Measurements from ENCODE around the gene ZCCHC7.
"Not testable (repeated sequence)": the region's sequence is repeated elsewhere in the genome, so short reads cannot be mapped to it uniquely, and the experiment has no call there.

The ZCCHC7 gene

GRCh38 chr9:37121881-37122280 lies 1.5 kb downstream of the ZCCHC7 start:
- no peak for DNase-seq

GRCh38 chr9:37126214-37126788 lies 5.9 kb downstream of the ZCCHC7 start:
- DNase-seq: no peak

- DNase-seq: no peak
Observed at GRCh38 chr9:37127018-37127417, 6.6 kb downstream of the ZCCHC7 start.

GRCh38 chr9:37128051-37128450 lies 7.7 kb downstream of the ZCCHC7 start:
- no peak for DNase-seq

GRCh38 chr9:37134166-37134565 lies 13.8 kb downstream of the ZCCHC7 start:
- no peak for DNase-seq

- no peak for DNase-seq
Observed at GRCh38 chr9:37141015-37141414, 20.6 kb downstream of the ZCCHC7 start.

DNA sequence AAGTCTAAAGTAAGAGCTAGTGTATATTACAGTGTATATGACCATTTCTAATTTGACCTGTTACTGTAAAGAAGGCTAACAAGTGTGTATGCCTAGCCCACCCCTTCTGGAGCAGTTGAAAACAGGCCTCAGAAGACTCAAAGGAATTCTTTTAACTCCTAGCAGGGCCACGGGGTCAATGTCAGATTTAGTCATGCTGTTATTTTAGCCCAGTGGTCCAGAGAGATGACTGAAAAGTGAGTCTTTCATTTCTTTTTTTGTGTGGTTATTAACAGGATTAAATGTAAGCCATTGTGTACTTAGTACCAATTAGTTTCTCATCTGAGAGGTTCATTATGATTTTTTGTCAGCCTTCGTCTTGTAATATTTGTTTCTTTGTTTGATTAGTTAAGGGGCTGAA lies 24.4 kb downstream of the ZCCHC7 start:
- no peak for DNase-seq

- no peak for DNase-seq
Observed at GRCh38 chr9:37146410-37146809, 26.0 kb downstream of the ZCCHC7 start.

DNA sequence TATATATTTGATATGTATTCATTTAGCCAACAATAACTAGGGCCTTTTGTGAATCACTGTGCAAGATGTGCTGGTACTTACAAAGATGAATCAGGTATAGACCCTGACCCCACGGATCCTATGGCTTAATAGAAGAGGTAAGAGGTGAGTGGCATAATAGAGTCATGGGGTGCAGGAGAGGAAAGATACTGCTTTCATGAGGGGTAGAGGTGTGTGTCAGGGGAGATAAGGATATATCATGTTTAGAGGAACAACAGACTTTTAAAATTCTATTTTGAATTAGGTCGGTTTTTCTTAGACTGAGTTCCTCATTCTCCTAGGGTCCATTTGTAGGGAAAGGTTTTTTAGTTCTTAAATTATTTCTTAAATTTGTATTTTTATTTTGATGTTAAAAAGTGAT lies 27.8 kb downstream of the ZCCHC7 start:
- no peak for DNase-seq

- DNase-seq: no peak
Observed at GRCh38 chr9:37149666-37150308, 29.4 kb downstream of the ZCCHC7 start.

DNA sequence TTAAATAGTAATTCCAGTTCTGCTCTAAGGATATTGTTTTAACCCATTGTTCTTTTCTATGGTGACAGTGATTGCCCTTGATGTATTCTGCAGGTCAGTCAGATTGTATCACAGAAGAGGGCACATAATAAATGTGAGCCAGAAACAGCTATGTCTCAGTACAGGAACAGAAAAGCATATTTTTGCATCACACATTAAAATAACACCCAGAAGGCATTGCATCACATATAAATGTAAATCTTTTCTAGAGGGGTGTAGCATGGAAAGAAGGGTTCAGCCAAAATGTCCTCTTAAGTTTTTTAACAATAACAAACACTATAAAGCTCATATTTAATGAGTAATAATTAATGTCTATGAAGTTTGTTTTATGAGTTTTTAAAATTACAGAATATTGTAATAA lies 30.0 kb downstream of the ZCCHC7 start:
- no peak for DNase-seq

DNA sequence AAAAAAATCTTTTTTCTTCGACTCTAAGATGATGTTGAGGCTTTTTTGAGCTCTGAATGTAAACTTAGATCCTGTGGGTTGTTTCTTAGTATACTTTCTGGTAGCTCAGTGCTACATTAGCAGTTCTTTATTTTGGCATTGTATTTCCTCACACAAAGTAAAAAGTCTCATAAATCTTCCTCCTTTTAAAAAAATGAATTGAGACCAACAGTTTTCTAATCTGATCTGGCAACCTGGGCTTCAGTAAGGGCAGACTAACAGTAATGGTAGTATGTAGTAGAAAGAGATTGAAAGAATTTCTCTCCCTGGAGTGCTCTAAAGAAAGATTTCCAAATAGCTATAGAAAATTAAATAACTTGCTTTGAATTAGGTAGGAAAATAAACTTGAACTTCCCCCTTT lies 31.4 kb downstream of the ZCCHC7 start:
- DNase-seq: no peak

- no peak for DNase-seq
Observed at GRCh38 chr9:37152365-37152764, 32.0 kb downstream of the ZCCHC7 start.

DNA sequence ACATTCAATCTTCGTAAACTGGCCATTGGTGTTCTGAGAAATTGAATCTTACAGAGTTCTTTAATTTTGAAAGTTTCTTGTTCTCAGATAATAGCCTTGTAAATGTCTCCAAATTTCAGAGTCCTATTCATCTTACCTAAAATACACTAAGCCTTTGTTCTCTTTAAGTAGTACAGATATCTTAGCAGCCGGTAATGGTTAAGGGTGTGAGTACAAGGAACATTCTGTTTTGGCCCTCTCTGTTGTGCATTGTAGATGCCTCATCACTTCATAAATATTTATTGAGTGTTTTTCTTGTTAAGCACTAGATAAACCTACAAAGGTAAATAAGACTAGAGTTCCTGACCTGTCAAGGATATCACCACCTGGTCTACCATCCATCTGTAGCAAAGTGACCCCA lies 35.2 kb downstream of the ZCCHC7 start:
- no peak for DNase-seq

GRCh38 chr9:37156205-37156604 lies 35.8 kb downstream of the ZCCHC7 start:
- DNase-seq: no peak

- no peak for DNase-seq
Observed at GRCh38 chr9:37156781-37157356, 36.5 kb downstream of the ZCCHC7 start.

DNA sequence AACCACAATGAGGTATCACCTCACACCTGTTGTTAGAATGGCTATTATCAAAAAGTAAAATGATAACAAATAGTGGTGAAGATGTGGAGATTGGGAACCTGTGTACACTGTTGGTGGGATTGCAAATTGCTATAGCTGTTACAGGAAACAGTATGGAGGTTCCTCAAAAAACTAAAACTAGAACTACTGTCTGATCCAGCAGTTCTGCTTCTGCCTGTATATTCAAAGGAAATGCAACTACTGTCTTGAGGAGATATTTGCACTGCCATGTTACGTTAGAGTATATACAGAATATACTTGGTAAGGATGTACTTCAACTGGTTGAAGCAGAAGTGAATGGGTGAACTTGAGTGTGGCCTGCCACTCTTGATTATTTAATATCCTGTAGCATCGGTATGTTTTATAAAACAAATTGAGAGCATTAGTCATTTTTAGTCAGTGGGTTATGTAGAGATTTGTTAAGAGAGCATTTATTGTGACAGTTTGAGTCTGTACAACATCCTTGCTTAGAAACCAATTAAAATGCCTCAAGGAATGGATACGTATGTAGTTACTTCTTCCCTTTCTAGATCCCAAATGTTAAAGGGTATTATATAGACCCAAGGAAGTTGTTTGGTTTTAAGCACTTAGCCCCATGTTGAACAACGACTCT lies 37.5 kb downstream of the ZCCHC7 start:
- no peak for DNase-seq

- DNase-seq: no peak
Observed at GRCh38 chr9:37163299-37163698, 42.9 kb downstream of the ZCCHC7 start.

DNA sequence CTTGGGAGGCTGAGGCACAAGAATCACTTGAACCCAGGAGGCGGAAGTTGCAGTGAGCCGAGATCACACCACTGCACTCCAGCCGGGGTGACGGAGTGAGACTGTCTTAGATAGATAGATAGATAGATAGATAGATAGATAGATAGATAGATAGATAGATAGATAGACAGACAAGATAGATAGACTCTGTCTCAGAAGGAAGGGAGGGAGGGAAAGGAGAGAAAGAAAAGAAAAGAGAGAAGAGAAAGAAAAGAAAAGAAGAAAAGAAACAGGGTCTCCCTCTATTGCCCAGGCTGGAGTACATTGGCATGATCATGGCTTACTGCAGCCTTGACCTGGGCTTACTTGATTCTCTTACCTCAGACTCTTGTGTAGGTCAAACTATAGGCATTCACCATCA lies 44.0 kb downstream of the ZCCHC7 start:
- DNase-seq: not testable (repeated sequence)

DNA sequence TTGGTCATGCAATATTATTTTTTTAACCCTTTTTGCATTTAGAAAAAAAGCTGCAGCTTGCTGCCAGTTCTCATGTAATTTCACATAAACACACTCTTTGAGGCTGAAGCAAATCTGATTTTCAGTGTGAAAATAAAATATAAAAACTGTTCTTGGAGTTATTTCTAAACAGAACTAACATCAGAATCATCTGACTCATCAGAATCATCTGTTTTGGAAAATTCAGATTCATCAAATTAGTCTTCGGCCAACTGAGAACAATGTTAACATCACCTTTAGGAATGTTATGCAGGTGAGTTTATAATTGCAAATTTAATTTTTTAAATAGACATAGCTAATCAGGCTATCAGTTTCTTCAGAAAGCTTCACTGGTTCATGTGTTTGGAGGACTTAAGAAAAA lies 45.3 kb downstream of the ZCCHC7 start:
- DNase-seq: no peak

DNA sequence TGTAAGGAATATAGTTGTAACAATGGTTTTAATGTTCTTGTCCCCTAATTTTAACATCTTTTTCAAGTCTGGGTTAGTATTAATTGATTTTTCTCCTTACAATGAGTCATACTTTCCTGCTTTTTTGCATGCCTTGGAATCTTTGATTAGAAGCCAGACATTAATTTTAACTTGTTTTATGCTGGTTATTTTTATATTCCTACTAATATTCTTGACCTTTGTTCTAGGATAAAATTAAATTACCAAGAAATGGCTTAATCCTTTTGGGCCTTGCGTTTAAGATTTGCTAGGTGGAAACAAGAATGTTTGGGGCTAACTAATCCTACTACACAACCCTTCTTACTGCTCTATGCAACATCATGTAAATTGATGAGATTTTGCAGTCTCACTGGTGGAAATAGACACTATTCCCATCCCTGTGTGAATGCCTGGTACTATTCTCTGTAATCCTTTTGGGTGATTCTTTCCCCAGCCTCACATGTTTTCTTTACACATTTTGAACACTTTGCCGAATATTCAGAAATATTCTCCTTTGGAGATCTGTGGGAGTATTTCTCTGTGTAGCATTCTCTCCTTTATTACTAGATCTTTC lies 47.2 kb downstream of the ZCCHC7 start:
- no peak for DNase-seq

DNA sequence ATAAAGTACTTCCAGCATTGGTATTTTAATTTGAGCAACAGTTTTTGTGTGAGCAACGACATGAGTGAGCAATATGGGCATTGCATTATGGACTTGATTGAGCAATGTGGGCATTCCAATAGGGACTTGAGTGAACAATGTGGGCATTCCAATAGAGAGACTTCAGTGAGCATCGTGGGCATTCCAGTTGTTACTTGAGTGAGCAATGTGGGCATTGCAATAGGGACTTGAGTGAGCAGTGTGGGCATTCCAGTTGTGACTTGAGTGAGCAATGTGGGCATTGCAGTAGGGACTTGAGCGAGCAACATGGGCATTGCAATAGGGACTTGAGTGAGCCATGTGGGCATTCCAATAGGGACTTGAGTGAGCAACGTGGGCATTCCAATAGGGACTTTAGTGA lies 52.2 kb downstream of the ZCCHC7 start:
- DNase-seq: no peak

DNA sequence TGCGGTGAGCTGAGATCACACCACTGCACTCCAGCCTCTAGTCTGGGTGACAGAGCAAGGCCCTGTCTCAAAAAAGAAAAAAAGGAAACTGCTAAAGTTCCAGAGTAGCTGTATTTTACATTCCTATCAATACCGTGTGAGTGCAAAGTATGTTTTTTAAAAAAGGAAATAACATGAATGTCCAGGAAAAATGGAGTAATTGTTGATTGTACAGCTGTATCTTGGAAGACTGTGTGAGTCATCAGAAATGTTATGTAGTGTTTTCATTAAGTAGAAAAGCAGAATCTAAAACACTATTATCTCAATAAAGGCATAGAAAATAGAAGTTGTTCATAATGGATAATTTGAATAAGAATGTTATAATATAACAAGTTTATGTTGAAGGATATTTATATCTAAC lies 53.9 kb downstream of the ZCCHC7 start:
- no peak for DNase-seq

- no peak for DNase-seq
Observed at GRCh38 chr9:37178742-37179141, 58.4 kb downstream of the ZCCHC7 start.

Data from DMS79 treated with DMSO at 0.1 percent for 48 hours (cell line).